GM12874 (cell line): ENCODE measurements around the gene TAAR6.

Experiments
- CTCF ChIP-seq: IDR thresholded peaks from 2 replicates; pipeline ENCODE4 v1.5.1; 2011; ENCODE audit warnings: low read depth, mild to moderate bottlenecking, control low read depth, low read length, moderate library complexity; ENCODE audit not compliant: insufficient read depth

The TAAR6 gene

DNA sequence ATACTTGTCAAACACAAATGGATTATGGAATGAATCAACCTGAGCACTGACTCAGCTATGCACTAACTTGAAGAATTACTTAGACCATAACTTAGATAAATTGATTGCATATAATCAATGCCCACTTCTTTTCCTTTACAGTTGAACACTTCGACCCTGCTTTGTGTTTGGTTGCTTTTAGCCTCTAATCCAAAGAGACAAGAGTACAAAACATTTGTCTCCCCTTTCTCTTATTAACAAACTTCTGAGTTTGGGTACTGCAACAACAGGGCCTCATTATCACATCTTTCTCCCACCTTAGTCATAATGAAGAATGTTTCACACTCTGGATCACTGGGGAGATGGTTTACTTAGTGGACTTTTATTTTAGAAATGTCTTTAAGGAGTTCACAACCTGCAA is 2.6 kb upstream of the TAAR6 start:
- TF ChIP-seq CTCF: no peak

DNA sequence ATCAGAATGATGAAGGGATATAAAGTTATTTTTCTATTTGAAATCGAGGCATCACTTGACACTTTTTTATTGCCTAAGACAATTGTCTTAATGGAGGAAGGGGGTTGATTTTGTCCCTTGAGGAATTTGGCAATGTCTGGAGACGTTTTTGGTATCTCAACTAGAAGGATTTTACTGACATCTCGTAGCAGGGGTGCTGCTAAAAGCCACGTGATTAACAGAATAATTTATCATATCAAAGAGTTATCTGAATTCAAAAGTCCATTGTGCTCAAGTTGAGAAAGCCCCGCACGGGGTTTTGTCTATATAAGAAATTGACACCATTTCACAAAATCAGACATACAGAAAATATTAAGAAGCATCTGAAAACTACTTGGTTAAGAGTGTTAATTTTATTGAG is 1.5 kb upstream of the TAAR6 start:
- TF ChIP-seq CTCF: no peak

- no peak for TF ChIP-seq CTCF
These were observed 952 bp upstream of the TAAR6 start for GRCh38 chr6:132569170-132569569.

DNA sequence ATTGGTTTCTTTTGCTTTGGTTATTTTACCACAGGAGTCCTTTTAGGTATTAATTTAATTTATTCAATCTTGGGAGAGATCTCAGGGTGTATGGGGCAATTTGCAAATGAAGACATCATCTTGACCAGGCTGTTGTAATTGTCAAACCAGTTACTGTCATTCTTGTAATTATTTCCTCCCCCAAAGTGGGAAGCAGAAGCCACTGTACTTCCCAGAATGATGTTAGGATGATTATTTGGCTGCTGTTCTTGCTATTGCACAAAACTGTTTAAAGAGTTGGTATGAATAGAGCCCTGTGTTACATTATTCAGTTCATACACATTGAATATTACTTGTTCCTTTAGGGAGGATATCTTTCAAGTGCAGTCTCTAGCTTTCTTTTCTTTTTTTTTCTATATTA is 1.7 kb downstream of the TAAR6 start:
- TF ChIP-seq CTCF: no peak

GRCh38 chr6:132584698-132585097 is 14.6 kb downstream of the TAAR6 start:
- no peak for TF ChIP-seq CTCF

DNA sequence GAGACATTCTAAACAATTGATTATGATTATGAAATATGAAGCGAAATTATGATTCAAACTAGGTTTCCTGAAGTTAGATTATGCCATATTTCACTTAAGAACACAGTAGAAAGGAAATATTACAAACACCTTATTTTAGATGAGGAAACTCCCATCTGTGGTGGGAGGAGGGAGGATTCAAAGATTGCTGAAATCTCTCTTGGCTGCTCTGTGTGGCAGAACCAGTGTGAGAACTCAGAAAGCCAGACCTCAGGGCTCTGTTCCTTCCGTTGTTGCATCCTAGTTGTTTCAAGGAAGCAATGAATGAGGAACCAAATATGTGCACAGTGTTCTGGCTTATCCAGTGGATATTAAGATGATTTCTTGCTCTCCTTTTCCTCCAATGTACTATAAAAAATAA is 17.3 kb downstream of the TAAR6 start:
- TF ChIP-seq CTCF: no peak

GRCh38 chr6:132589454-132589853 is 19.3 kb downstream of the TAAR6 start, which contains the start of gene TAAR5:
Gene TAAR5 (minus strand): TSS chr6:132589741. CDS start chr6:132589686, 55 bp downstream.
- no peak for TF ChIP-seq CTCF

- TF ChIP-seq CTCF: no peak
These were observed 20.2 kb downstream of the TAAR6 start for GRCh38 chr6:132590362-132590761.
